ENCODE results near the gene ANTXR1. TPM values are rescaled to one million over a fixed set of nuclear protein-coding genes. Genes with fewer than 3 reads are reported as not detected.

The ANTXR1 gene
- total RNA-seq, 1 donor from 2014 or later: 73.4 TPM

GRCh38 chr2:69095305-69095704 is 82.3 kb downstream of the ANTXR1 start:
- no peak overlapping the region for H3K27ac Mint-ChIP-seq
- TF ChIP-seq CTCF (IDR thresholded peaks at IDR 0.05; ENCODE audit: unreplicated experiment): no peak
- H3K4me1 Mint-ChIP-seq (ENCODE audit: low read depth): peaks cover 1% of the 10 kb centered on the region
- H3K9me3 Mint-ChIP-seq (ENCODE audit: low read depth): no peaks in the 10 kb centered on the region
- peaks cover 17% of the 10 kb centered on the region for H3K36me3 Mint-ChIP-seq (ENCODE audit: insufficient read depth)
- H3K4me3 Mint-ChIP-seq (ENCODE audit: low read depth): no peak overlapping the region
- H3K27me3 Mint-ChIP-seq: no peaks in the 10 kb centered on the region
- no peak for DNase-seq (ENCODE audit: low spot score, unreplicated experiment)

DNA sequence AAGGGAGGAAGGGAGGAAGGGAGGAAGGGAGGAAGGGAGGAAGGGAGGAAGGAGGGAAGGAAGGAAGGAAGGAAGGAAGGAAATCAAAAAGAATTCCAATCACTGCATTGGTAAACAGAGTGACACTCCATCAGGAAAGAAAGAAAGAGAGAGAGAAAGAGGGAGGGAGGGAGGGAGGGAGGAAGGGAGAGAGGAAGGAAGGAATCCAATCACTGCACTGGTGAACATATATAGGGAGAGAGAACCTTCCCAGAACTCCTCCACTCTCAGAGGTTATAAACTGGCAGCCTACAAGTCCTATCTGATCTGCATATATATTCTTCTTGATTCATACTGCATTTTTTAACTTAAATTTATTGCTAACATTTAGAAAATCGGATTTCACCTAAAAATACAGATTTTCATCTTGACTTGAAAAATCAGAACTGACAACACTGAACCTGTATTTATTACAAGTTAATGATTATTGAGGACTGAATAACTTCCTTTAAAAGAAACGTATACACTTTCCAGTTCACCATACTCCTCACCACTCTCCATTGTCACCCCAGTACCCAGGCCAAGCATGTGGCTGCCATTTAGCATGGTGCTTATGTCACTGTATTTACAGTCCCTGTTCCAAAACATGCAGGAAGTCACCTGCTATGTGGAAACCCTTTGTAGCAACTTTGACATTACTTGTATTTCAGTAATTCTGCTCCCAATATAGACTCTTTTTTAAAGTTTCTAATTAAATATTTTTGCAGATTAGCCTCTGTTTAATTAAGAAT is 83.5 kb downstream of the ANTXR1 start:
- Mint-ChIP-seq H3K4me3 (ENCODE audit: low read depth) (no peak overlapping the region), H3K36me3 (ENCODE audit: insufficient read depth) (peaks cover 14% of the 10 kb centered on the region), H3K27me3 (no peaks in the 10 kb centered on the region), H3K27ac (no peak overlapping the region), H3K9me3 (ENCODE audit: low read depth) (no peaks in the 10 kb centered on the region), H3K4me1 (ENCODE audit: low read depth) (peaks cover 1% of the 10 kb centered on the region)
- TF ChIP-seq CTCF (IDR thresholded peaks at IDR 0.05; ENCODE audit: unreplicated experiment): no peak
- DNase-seq (ENCODE audit: low spot score, unreplicated experiment): no peak

- Mint-ChIP-seq H3K27me3 (no peaks in the 10 kb centered on the region), H3K4me1 (ENCODE audit: low read depth) (peaks cover 1% of the 10 kb centered on the region), H3K9me3 (ENCODE audit: low read depth) (no peaks in the 10 kb centered on the region), H3K4me3 (ENCODE audit: low read depth) (no peak overlapping the region), H3K36me3 (ENCODE audit: insufficient read depth) (peaks cover 14% of the 10 kb centered on the region), H3K27ac (peak overlapping the region; percentile 16)
- DNase-seq (ENCODE audit: low spot score, unreplicated experiment): no peak
- TF ChIP-seq CTCF (IDR thresholded peaks at IDR 0.05; ENCODE audit: unreplicated experiment): no peak
Observed at GRCh38 chr2:69097148-69097610, 84.2 kb downstream of the ANTXR1 start.

DNA sequence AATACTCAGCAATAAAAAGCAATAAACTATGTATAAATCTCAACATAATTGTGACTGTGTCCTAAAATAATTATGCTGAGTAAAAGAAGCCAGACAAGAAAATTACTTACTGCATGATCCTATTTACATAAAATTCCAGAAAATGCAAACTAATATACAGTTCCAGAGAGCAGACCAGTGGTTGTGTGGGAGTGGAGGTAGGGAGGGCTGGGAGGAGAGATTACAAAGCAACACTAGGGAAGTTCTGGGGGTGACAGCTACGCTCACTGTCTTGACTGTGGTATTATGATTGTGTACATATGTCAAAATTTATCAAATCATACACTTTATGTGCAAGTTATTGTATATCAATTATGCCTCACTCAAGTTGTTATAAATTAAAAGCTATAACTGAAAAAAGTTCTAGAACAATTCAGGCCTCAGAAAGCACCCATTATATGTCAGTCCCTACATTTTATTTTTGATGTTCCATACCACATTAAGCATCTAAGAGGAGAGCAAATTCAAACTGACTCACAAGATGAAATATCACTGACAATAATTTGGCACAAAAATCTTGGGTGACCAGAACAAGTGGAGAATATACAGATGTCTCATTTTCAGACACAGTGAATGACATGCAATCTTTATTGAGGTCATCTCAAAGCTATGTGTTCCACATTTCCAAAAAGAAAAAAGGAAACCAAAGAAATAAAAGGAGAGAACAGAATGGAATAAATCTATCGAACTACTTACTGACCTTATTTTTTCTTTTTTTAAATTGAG is 85.1 kb downstream of the ANTXR1 start:
- H3K4me3 Mint-ChIP-seq (ENCODE audit: low read depth): no peak overlapping the region
- peaks cover 1% of the 10 kb centered on the region for H3K4me1 Mint-ChIP-seq (ENCODE audit: low read depth)
- H3K27me3 Mint-ChIP-seq: no peaks in the 10 kb centered on the region
- TF ChIP-seq CTCF (IDR thresholded peaks at IDR 0.05; ENCODE audit: unreplicated experiment): no peak
- no peak overlapping the region for H3K27ac Mint-ChIP-seq
- no peak for DNase-seq (ENCODE audit: low spot score, unreplicated experiment)
- peaks cover 15% of the 10 kb centered on the region for H3K36me3 Mint-ChIP-seq (ENCODE audit: insufficient read depth)
- no peaks in the 10 kb centered on the region for H3K9me3 Mint-ChIP-seq (ENCODE audit: low read depth)

- DNase-seq (ENCODE audit: low spot score, unreplicated experiment): no peak
- Mint-ChIP-seq H3K27me3 (no peaks in the 10 kb centered on the region), H3K4me3 (ENCODE audit: low read depth) (no peak overlapping the region), H3K4me1 (ENCODE audit: low read depth) (peaks cover 1% of the 10 kb centered on the region), H3K27ac (no peak overlapping the region), H3K9me3 (ENCODE audit: low read depth) (no peaks in the 10 kb centered on the region), H3K36me3 (ENCODE audit: insufficient read depth) (peaks cover 15% of the 10 kb centered on the region)
- no peak for TF ChIP-seq CTCF (IDR thresholded peaks at IDR 0.05; ENCODE audit: unreplicated experiment)
Observed at GRCh38 chr2:69099541-69099940, 86.6 kb downstream of the ANTXR1 start.

Measured in progenitor cell of endocrine pancreas (in vitro differentiated cells).